Liver (tissue), 9 donors: ENCODE measurements around the gene CNFN. TPM values are rescaled to one million over a fixed set of nuclear protein-coding genes. Genes with fewer than 3 reads are reported as not detected.

Experiments used
- DNase-seq: peaks from one replicate; pipeline ENCODE4 v3.0.0-alpha.2; 2017; ENCODE audit warnings: low spot score
- H3K27ac ChIP-seq, 2 donors: one replicate each; pipeline ENCODE4 v1.7.0; 2013; ENCODE audit warnings: inconsistent platforms in 2 of 2, low read length in 2 of 2, control low read depth in 1 of 2, low read depth in 1 of 2, mild to moderate bottlenecking in 1 of 2
- H3K27me3 ChIP-seq, 4 donors: one replicate each; pipeline versions ENCODE4 v1.6.1 to v1.7.0; 2013; ENCODE audit warnings: low read length in 3 of 4, inconsistent platforms in 1 of 4, mild to moderate bottlenecking in 1 of 4, moderate library complexity in 1 of 4; ENCODE audit not compliant: control insufficient read depth in 4 of 4, insufficient read depth in 4 of 4
- H3K36me3 ChIP-seq, 4 donors: one replicate each; pipeline versions ENCODE4 v1.6.1 to v1.7.0; 2013; ENCODE audit warnings: low read length in 3 of 4, mild to moderate bottlenecking in 3 of 4, low read depth in 1 of 4, moderate library complexity in 1 of 4; ENCODE audit not compliant: control insufficient read depth in 4 of 4, insufficient read depth in 3 of 4
- H3K4me1 ChIP-seq, 4 donors: one replicate each; pipeline versions ENCODE4 v1.6.1 to v1.7.0; 2013; ENCODE audit warnings: low read length in 3 of 4, mild to moderate bottlenecking in 3 of 4, moderate library complexity in 1 of 4; ENCODE audit not compliant: control insufficient read depth in 4 of 4, insufficient read depth in 4 of 4
- H3K4me3 ChIP-seq, 3 donors: one replicate each; pipeline versions ENCODE4 v1.6.1 to v1.7.0; 2013; ENCODE audit warnings: low read length in 3 of 3, control low read depth in 1 of 3, low read depth in 1 of 3, mild to moderate bottlenecking in 1 of 3
- H3K9ac ChIP-seq, 2 donors: one replicate each; pipeline ENCODE4 v1.7.0; 2013; ENCODE audit warnings: low read length in 2 of 2, mild to moderate bottlenecking in 2 of 2, moderate library complexity in 2 of 2, control low read depth in 1 of 2, low read depth in 1 of 2
- H3K9me3 ChIP-seq, 4 donors: one replicate each; pipeline versions ENCODE4 v1.6.1 to v1.7.0; 2013; ENCODE audit warnings: low read length in 3 of 4; ENCODE audit not compliant: control insufficient read depth in 4 of 4
- EGR1 ChIP-seq, 2 donors: IDR thresholded peaks; 2 replicates each; pipeline ENCODE4 v1.6.1; 2016 to 2018; ENCODE audit warnings: antibody characterized with exemption in 2 of 2, low read depth in 2 of 2
- FOXA1 ChIP-seq: IDR thresholded peaks from 2 replicates; pipeline ENCODE4 v1.6.1; 2016; ENCODE audit warnings: antibody characterized with exemption
- FOXA2 ChIP-seq: IDR thresholded peaks from 2 replicates; pipeline ENCODE4 v1.6.1; 2016; ENCODE audit warnings: antibody characterized with exemption
- HNF4A ChIP-seq, 2 donors: conservative IDR thresholded peaks; 2 replicates each; pipeline ENCODE4 v1.6.1; 2016; ENCODE audit warnings: antibody characterized with exemption in 2 of 2, mild to moderate bottlenecking in 2 of 2
- RAD21 ChIP-seq, 2 donors: IDR thresholded peaks; 2 replicates each; pipeline ENCODE4 v1.6.1; 2016; ENCODE audit warnings: antibody characterized with exemption in 2 of 2, mild to moderate bottlenecking in 2 of 2
- RXRA ChIP-seq, 2 donors: IDR thresholded peaks; 2 replicates each; pipeline ENCODE4 v1.6.1; 2017 to 2018; ENCODE audit warnings: antibody characterized with exemption in 2 of 2, mild to moderate bottlenecking in 1 of 2
- TAF1 ChIP-seq: conservative IDR thresholded peaks from 2 replicates; pipeline ENCODE4 v1.6.1; 2016; ENCODE audit warnings: antibody characterized with exemption, mild to moderate bottlenecking
- YY1 ChIP-seq: IDR thresholded peaks from 2 replicates; pipeline ENCODE4 v1.6.1; 2016; ENCODE audit warnings: antibody characterized with exemption, mild to moderate bottlenecking
- WGBS: extraction: QIAGEN DNeasy Blood & Tissue Kit; methylation state at CpG from one replicate; pipeline ENCODE4 v1.1.7; 2013; 5-methylcytosine and 5-hydroxymethylcytosine counted together
- polyA plus RNA-seq, 2 donors: library from polyadenylated mRNA; stranded (reverse) in 1 of 2; unstranded in 1 of 2; fragments of 200-250 nt in 1 of 2; fragments of >200 nt in 1 of 2; fragmentation: Nextera tagmentation in 1 of 2; extraction: Ambion mirVana in 1 of 2; gene quantifications; one replicate each; pipeline versions ENCODE4 v1.2.1 to v1.2.3, GENCODE V29; 2013 to 2015
- total RNA-seq, 2 donors: library from RNA; depleted of rRNA; stranded (reverse); fragments of >200 nt; gene quantifications; one replicate each; pipeline ENCODE4 v1.2.3, GENCODE V29; 2014
- TF ChIP-seq, protein P1 (sequence below): IDR thresholded peaks from 2 replicates; pipeline ENCODE4 v1.6.1; 2016; ENCODE audit warnings: antibody characterized with exemption
- TF ChIP-seq, protein P2 (sequence below): IDR thresholded peaks from 2 replicates; pipeline ENCODE4 v1.6.1; 2016; ENCODE audit warnings: antibody characterized with exemption
- TF ChIP-seq, protein P3 (sequence below): fragments of 150-350 bp; IDR thresholded peaks from 2 replicates; pipeline ENCODE4 v1.5.1; 2017; ENCODE audit warnings: improper control_type of control experiment, low read depth, low read length; ENCODE audit not compliant: missing input control
- donor health status: healthy.
- donor health status: healthy.
- donor health status: healthy.
- donor health status: healthy.
- donor health status: healthy.

CNFN gene
- total and polyA plus RNA-seq, 4 donors, result 0.57 to 1.2 TPM; not detected in 2

DNA sequence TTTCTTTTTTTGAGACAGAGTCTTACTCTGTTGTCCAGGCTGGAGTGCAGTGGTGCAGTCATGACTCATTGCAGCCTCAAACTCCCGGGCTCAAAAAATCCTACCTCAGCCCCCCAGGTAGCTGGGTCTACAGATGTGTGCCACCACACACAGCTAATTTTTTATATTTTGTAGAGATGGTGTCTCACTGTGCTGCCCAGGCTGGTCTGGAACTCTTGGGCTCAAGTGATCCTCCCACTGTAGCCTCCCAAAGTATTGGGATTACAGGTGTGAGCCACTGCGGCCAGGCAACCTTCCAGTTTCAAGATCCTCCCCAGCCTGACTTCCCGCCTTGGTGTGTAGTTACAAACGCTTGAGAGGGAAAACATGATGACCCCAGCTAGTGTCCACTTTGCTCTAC lies 22.2 kb downstream of the CNFN start (continued):
- TF ChIP-seq FOXA2 (no peak), RXRA (IDR thresholded peaks at IDR 0.05) (no peak)

DNA sequence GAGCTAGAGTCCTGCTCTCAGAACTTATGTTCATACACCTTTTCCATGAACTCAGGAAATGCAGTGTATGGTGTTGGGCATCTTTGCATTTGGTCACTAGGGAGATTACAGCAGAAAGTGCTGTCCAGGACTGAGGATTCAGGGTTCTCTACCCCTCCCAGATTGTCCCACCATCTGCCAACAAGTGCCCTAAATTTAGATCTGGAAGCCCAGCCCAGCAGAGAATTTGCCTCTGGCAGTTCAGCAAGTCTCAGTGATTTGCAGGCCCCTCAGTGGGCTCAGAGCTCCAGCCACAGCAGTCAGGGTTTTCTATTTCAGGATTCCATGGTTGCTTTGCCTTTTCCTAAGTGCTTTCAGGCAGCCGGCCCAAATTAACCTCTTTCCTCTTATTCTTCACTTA lies 23.4 kb downstream of the CNFN start:
- no peaks in the 10 kb centered on the region for H3K27me3 ChIP-seq
- H3K27ac ChIP-seq, result no peak overlapping the region
- peaks cover 4 to 17% (median 14%) of the 10 kb centered on the region in 4 donors for H3K36me3 ChIP-seq
- no peak for DNase-seq
- WGBS, result 93% methylated on average over 1 of the region's 1 CpG
- no peak overlapping the region for H3K4me3 ChIP-seq
- peaks cover 2 to 10% (median 8%) of the 10 kb centered on the region in 4 donors for H3K9me3 ChIP-seq
- no peak overlapping the region for H3K9ac ChIP-seq
- no peaks in the 10 kb centered on the region for H3K4me1 ChIP-seq
- TF ChIP-seq RAD21 (IDR thresholded peaks at IDR 0.05), result no peak
- no peak for TF ChIP-seq TAF1

DNA sequence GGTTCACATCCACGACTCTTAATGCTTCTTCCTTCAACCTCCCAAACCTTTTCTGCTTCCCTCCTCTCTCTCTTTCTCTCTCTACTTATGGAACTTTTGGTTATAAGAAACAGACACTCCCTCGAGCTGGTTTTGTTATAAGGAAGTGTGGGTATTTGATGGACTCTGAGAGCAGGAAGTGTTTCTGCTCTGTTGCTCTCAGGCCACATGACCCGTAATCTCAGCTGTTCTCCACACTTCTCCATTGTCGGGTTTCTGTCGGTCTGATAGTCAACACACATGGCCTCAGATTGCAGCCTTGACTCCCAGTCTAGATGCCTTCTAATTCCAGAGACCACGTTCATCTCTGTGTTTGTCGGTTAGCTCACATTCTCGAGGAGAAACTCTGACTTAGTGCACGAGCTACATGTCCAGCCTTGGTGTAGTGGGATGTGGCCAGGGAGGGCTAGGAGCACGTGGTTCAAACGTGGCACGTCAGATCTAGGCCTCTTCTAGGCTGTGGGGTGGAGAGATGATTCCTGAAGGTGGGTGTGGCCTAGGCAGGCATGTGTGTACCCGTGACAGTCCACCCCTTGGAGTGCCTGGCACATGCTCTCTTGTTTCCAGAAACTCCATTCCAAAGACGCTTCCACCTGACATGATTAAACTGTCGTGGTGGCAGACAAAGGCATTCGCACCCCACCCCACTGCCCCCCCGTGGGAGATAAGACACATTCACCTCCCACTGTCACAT lies 26.3 kb downstream of the CNFN start:
- peak overlapping the region in 1 of 3 donors; percentile 25 for H3K4me3 ChIP-seq
- no peak for DNase-seq
- H3K36me3 ChIP-seq, result peaks cover 1 to 25% (median 14%) of the 10 kb centered on the region in 4 donors
- no peak overlapping the region for H3K9ac ChIP-seq
- no peak overlapping the region for H3K27ac ChIP-seq
- no peaks in the 10 kb centered on the region for H3K27me3 ChIP-seq
- WGBS, result 93% methylated on average over 17 of the region's 17 CpGs
- no peak for TF ChIP-seq HNF4A (conservative IDR thresholded peaks at IDR 0.05)
- no peak for TF ChIP-seq EGR1 (IDR thresholded peaks at IDR 0.05; ENCODE audit: low read depth in 2 of 2)
- no peak for TF ChIP-seq RXRA (IDR thresholded peaks at IDR 0.05)
- TF ChIP-seq, protein P1, sequence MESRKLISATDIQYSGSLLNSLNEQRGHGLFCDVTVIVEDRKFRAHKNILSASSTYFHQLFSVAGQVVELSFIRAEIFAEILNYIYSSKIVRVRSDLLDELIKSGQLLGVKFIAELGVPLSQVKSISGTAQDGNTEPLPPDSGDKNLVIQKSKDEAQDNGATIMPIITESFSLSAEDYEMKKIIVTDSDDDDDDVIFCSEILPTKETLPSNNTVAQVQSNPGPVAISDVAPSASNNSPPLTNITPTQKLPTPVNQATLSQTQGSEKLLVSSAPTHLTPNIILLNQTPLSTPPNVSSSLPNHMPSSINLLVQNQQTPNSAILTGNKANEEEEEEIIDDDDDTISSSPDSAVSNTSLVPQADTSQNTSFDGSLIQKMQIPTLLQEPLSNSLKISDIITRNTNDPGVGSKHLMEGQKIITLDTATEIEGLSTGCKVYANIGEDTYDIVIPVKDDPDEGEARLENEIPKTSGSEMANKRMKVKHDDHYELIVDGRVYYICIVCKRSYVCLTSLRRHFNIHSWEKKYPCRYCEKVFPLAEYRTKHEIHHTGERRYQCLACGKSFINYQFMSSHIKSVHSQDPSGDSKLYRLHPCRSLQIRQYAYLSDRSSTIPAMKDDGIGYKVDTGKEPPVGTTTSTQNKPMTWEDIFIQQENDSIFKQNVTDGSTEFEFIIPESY, result no peak
- no peak for TF ChIP-seq FOXA2
- H3K4me1 ChIP-seq, result no peaks in the 10 kb centered on the region
- H3K9me3 ChIP-seq, result peaks cover 2 to 10% (median 8%) of the 10 kb centered on the region in 4 donors

DNA sequence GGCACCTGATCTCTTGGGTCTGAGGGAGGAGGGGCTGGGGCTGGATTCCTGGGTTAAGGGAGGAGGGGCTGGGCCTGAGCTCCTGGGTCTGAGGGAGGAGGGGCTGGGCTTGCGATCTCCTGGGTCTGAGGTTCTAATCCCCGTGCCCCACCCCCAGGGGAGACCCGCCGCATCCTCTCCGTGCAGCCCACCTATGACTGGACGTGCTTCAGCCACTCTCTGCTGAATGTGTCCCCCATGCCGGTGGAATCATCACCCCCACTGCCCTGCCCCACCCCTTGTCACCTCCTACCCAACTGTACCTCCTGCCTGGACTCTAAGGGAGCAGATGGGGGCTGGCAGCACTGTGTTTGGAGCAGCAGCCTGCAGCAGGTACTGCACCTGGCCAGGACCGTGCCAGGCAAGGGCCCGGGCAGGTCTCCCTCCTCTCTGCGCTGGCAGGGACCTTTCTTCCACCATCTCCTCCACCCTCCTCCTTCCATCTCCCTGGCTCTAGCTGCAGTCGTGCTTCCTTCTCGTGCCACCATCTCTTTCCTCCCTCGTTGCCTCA lies 27.1 kb downstream of the CNFN start:
- Histone ChIP-seq H3K36me3 (peaks cover 4 to 25% (median 14%) of the 10 kb centered on the region in 4 donors), H3K9me3 (peaks cover 2 to 10% (median 8%) of the 10 kb centered on the region in 4 donors), H3K4me3 (no peak overlapping the region), H3K9ac (no peak overlapping the region), H3K27me3 (no peaks in the 10 kb centered on the region), H3K27ac (no peak overlapping the region), H3K4me1 (no peaks in the 10 kb centered on the region)
- WGBS, result 97% methylated on average over 13 of the region's 13 CpGs
- no peak for DNase-seq
- TF ChIP-seq, protein P2, sequence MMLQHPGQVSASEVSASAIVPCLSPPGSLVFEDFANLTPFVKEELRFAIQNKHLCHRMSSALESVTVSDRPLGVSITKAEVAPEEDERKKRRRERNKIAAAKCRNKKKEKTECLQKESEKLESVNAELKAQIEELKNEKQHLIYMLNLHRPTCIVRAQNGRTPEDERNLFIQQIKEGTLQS, result no peak
- no peak for TF ChIP-seq YY1
- TF ChIP-seq TAF1, result no peak
- TF ChIP-seq, protein P3, sequence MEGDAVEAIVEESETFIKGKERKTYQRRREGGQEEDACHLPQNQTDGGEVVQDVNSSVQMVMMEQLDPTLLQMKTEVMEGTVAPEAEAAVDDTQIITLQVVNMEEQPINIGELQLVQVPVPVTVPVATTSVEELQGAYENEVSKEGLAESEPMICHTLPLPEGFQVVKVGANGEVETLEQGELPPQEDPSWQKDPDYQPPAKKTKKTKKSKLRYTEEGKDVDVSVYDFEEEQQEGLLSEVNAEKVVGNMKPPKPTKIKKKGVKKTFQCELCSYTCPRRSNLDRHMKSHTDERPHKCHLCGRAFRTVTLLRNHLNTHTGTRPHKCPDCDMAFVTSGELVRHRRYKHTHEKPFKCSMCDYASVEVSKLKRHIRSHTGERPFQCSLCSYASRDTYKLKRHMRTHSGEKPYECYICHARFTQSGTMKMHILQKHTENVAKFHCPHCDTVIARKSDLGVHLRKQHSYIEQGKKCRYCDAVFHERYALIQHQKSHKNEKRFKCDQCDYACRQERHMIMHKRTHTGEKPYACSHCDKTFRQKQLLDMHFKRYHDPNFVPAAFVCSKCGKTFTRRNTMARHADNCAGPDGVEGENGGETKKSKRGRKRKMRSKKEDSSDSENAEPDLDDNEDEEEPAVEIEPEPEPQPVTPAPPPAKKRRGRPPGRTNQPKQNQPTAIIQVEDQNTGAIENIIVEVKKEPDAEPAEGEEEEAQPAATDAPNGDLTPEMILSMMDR, result no peak
- TF ChIP-seq, protein P1, result no peak
- TF ChIP-seq HNF4A (conservative IDR thresholded peaks at IDR 0.05), result no peak
- TF ChIP-seq FOXA1, result no peak
- TF ChIP-seq RXRA (IDR thresholded peaks at IDR 0.05), result no peak
